Measurements from ENCODE around the gene MTA1.

MTA1 gene

DNA sequence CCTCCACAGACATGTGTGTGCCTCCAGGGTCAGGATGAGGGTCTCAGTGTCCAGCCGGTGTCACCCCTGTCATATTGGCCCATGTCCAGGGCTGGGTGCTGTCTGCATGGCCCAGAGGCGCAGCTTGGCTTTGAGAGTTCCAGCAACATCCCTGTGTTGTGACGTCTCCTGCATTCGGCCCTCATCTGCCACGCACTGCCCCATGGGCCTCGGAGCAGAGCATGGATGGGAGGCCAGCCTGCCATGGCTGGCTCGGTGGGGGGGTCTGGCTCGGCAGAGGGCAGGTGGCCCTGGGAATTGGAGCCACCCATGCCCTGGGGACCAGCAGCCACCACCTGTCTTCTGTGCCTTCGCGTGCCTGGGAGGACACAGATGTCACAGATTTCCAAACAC lies 32.1 kb upstream of the MTA1 start:
- no peak for DNase-seq

DNA sequence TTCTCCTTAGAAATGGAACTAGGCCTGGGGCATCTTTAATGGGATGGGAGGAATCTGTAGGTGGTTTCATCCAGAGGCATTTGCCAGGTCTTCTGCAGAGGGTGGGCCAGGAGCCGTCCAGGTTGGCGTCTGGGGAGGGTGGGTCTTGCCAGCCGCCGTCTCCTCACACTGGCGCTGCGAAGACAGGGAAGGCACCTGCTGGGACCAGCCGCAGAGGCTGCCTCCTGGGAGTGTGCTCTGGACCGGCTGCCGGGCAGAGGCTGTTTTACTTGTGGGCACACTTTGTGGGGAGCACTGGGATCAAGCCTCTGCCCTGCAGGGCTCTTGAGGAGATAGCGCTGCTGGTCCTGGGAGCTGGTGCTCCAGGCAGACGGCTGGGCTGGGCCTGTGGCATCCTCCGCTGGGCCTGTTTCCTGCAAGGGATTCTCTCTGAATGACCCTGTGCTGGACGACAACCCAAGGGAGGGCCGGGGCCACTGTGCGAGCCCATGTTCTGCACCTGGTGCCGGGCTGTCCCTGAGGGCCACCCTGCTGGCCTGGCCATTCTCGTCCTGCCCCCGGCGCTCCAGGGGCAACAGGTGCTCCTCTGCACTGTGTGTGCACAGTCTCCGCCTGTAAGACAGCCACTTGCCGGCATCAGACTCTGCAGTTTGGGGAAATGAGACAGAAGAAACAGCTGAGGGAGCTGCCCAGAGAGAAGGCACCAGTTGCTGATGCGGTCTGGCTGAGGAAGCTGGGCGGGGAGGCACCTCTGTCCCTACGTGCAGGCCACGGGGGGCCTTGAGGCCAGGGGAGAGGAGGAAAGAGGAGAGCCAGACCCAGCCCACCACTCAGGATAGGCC lies 31.3 kb upstream of the MTA1 start:
- DNase-seq, result no peak

DNA sequence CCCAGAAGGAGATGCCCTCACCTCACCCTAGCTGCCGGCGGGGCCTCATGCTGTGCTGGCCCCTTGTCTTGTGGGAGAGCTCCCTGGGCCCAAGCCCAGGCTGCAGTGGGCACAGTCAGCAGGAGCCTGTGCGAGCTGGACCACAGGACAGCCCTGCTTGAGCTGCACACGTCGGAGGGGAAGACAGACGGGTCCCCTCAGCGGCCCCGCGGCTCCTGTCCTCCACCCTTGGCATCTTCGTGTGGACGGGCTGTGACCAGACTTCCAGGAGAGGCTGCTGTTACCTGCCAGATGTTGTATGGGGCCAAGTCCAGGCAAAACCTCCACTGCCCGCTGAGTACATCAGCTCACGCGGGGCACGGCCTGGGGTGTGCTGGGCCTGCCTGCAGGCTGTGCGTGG lies 30.7 kb upstream of the MTA1 start:
- no peak for DNase-seq

DNA sequence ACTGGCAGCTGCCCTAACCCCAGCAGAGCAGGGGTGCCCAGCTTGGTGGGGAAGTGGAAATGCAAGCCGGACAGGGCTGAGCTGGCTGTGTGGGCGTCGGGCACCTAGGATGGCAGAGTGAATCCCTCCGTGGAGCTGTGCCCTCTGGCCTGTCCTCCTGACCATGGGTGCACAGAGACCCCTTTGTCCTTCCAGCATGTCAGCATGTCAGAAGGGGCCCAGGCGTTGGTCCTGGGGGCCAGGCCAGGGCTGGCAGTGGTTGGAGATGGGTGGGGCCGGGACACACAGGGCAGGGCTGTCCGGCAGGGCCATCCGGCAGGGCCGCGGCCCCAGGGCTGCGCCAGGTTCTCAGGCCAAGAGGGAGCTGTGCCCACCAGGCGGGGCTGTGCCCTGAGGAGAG lies 30.1 kb upstream of the MTA1 start:
- no peak for DNase-seq

DNA sequence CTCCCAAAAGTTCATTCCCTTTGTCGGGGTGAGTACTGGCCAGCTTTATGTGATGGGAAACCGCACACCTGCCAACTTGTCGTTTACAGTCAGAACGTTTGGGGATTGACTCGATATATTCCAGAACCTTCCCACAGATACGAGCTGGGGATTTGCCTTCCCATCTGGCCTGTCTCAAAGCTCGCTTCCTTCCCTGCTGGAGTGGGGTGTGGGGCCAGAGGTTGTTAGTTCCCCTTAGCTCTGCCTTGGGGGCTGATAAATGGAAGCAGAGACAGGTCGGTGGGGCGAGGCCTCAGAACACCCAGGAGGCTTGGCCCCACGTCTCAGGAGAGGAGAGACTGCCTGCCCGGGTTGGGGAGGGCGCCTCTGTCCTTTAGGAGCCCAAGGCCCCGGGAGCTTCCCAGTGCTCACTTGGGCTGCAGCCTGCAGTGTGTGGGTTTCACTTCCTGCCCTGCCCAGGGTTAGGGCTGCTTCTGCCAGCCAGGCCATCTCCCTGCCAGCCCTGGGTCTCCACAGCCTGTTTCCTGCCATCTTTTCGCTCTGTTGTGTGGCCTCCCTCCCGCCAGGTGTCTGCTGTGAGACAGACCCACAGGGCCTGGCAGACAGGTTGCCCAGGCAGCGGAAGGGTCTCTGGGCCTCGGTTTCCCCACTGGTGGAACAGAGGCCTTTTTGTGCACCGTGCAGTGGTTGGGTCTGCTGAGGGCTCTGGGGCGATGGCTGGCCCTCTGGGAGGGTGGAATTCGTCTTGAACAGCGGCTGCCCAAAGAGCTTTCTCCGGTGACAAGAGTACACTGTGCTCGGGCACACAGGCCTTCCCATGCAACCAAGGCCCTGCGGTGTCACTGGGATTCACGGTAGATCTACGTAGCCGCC lies 29.4 kb upstream of the MTA1 start:
- no peak for DNase-seq

DNA sequence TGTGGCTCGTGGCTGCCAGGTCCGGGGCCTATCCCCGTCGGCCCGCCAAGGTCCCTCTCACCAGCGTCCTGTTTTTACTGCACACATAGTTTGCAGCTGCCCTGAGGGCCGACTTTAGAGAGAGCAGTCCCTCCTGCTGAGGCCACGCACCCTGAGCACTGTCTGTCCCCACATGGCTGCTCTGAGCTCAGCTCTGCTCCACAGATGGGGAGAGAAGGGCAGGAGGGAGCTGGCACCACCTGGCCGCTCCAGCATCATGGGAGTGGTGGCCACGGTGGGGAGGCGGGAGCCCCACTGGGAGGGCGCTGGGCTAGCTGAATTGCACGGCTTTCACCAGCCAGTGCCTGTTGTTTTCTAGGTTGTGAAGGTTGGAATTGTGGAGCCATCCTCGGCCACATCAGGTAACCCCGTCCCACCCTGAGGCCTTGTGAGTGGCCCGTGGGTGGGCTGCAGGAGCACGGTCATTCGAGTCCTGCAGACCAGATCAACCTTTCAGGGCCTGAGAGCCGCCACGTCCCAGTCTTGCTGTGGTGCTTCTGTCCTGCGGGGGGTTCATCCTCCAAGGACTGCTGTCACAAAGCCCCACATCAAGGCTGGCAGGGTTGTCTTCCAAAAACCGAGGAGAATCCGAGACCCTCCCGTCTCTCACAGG lies 28.7 kb upstream of the MTA1 start:
- no peak for DNase-seq

DNA sequence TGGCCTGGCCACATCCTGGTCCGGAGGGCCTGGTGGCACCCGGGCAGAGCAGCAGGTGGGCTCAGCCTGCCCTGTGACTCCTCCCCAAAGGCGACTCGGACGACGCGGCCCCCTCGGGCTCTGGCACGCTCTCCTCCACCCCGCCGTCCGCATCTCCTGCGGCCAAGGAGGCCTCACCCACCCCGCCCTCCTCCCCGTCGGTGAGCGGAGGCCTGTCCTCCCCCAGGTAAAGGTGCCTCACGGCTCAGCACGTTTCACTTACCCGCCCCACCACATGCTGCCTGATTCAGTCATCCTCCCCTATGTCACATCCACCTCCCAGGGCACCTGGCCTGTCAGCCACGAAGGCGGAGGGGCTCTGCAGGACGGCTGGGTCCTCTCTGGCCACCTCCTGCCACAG lies 28.1 kb upstream of the MTA1 start:
- DNase-seq, result no peak

DNA sequence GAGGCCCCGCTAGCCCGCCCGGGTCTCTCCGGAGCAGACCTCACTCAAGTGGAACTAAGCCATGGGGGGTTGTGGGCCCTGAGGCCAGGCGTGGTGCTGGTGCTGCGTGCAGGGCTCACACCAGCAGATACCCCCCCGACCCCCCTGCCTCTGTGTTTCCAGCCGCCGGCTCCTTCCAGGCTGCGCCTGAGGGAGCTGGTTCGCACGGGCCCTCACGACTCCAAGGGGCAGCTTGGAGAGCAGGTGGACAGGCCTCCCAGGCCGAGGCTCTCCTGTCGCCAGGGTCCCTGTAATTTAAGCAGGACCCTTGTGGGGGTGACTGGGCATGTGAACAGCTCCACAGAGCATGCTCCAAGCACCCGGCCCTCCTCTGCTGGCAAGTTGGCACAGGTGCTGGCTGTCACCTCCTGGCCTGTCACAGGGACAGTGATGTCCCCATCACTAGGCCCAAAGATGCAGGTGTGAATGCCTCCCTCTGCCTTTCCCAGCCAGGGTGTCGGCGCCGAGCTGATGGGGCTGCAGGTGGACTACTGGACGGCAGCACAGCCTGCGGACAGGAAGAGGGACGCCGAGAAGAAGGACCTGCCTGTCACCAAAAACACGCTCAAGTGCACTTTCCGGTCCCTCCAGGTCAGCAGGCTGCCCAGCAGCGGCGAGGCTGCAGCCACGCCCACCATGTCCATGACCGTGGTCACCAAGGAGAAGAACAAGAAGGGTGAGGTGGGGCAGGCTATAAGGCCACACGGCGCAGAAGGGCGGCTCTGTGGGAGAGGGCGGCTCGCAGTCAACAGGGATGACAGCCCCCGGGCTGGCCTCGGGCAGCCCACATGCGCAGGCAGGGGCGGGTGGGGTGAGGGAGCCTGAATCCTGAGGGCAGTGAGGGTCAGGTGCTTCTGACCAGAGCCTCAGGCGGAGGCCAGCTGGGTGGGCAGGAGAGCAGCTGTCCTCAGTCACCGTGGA lies 27.2 kb upstream of the MTA1 start:
- no peak for DNase-seq

DNA sequence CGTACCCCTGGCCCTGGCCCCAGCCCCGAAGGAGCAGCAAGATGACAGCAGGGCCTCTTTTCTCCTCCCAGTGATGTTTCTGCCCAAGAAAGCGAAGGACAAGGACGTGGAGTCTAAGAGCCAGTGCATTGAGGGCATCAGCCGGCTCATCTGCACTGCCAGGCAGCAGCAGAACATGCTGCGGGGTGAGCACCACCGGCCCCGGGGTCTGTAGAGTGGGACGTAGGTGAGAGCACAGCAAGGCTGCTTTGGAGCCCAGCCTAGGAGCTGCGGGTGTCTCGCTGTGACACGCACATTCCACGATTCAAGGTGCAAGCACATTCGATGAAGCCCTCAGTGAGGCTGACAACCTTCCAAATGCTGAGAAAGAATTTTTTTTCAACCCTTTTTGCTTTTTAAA lies 26.5 kb upstream of the MTA1 start:
- no peak for DNase-seq

DNA sequence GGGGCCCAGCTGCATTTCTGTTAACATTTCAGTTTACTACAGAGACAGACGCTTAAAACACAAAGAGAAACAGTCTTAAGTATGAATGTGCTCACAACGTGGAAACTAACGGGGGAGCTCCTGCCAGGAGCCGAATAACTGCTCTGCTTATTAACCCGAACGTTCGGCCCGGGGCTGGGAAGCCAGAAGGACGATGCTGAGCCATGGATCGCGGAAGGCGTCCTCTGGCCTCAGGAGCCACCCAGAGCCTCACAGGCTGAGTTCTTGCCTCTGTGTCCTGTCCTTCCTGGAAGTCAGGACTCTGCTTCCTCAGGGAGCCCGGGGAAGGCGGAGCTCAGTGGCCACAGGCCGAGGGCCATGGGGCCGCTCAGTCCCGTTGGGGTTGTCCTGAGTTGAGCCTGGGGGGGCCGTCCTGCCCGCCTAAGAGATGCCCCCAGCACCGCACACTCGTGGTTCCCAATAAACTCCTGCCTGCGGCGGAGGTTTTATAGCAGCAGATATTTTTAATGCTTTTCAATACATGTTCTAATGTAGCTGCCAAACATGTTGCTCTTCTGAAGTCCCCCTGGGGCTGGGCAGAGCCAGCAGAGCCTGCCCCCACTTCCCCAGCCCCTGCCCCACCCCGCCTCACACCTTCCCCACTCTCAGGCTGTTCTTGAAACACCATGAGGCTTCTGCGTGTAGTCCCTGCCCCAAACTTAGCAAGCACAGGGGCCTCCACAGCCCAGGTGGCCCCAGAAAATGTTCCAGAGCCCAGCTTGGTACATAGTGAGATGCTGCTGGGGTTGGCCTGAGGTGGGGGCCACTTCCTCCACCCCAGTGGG lies 24.7 kb upstream of the MTA1 start:
- no peak for DNase-seq

DNA sequence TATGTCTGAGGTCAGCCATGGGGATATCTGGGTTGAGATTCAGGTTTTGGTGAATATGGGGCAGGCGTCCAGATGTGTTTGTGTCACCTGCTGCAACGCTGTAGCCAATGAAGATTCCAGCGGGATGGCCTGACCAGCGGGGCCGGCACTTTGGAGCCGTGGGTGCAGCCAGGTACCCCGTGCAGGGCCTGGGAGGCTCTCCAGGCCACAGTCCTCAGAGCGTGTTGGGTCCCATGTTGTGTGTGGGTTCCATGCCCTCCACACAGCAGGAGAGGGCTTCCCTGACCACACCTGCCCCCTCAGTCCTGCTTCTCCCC lies 24.1 kb upstream of the MTA1 start:
- DNase-seq, result no peak

DNA sequence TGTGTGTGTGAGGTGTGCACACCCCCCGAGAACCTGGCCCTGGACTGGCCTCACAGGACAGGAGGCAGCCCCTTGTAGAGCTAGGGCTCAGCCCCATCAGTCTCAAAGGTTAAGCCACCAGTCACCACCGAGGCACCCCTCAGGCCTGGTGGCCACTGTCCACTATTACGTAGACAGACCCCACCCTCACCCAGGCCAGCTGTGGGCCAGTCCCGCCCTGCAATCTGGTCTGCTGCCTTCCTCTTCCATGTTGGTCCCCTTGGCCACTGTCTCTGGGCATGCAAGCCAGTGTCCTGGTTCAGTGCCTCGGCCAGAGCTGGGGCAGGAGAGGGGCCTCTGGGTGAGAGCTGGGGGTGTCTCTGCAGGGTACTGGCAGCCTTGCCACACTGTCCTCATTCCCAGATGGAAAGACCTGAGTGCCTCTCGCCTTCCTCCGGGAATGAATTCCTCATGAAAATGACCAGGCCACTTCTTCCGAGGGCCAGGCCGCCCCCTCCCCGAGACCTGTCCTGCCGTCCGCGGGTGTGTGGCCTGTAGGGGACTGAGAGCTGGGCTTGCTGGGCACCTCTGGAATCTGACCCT lies 22.2 kb upstream of the MTA1 start:
- no peak for DNase-seq

DNA sequence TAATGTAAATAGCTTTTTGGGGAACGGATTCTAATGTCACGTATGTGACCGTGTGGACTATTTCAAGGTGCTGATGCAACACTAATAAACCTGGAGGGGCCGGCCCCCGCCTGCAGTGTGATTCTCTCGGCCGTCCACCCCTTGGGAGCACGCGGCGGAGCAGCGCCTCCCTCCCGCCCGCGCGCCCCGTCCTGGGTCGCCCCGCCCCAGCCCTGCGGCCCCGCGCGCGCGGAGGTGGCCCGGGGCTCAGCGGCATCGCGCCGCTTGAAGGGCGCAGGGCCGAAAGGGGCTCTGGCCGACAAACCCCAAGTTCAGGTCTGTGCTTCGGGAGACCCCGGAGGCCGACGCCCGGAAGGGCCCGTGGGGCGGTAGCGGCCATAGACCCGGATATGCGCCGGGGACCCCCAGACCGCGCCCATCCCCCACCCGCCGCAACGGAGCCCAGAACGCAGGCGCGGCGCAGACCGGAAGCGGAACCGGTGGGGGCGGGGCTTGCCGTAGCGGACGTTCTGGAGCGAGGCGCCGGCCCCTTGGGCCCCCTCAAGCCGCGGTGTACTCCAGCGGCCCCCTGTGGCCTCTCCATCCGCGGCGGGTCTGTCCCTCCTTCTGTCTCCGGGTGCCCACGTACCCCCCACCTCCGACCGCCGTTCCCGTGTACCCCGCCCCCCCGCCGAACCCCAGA lies 21.4 kb upstream of the MTA1 start, which contains the start of gene TEX22:
TEX22 (plus strand) TSS at position 495 of the 682 bp plus-strand sequence. CDS start 803 bp downstream, outside the sequence.
- peak; percentile 91 for DNase-seq

DNA sequence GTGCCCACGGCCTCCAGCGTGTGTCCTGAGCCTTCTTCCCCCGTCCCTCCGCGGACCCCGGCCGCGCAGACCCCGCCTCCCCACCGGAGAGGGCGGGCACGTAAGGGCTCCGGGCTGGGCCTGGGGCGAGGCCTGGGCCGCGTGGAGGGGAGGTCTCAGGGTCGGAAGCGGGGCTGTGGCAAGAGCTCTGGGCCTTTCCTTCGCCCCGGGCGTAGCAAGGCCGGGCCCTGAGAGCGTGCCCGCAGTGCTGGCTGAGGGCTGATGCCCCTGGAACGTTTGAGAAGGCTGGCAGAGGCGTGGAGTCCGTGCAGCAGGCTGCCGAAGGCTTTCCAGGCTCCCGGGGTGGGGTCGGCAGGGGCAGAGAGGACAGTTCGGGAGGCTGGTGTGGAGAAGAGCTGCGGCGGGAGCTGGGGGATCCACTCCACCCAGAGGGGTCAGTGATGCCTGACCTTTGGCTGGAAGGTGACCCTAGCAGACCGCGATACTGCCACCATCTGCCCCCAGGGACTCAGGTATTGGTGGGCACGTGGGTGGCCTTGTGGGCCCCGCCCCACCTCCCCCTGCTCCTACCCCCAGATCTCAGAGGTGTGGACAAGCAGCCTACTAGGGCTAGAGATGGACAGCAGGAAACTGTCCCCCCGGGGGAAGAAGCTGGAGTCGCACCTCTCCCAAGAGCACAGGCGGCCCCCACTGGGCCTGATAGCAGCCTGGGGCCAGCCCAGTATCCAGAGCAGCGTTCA lies 20.7 kb upstream of the MTA1 start:
- DNase-seq, result peak; percentile 53

DNA sequence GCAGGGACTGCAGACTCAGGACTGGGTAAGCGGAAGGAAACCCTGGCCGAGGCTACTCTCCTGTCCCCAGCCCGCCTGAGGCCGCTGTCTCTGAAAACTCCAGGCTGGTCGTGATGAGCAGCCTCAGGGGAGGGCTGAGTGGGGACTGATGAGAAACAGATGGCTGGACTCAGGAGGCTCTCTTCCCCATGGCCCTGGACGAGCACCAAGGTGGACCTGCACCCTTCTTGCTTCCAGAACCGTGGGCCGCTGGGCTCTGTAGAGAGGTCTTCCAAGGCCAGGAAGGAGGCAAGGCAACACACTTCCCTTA lies 20.2 kb upstream of the MTA1 start:
- no peak for DNase-seq

DNA sequence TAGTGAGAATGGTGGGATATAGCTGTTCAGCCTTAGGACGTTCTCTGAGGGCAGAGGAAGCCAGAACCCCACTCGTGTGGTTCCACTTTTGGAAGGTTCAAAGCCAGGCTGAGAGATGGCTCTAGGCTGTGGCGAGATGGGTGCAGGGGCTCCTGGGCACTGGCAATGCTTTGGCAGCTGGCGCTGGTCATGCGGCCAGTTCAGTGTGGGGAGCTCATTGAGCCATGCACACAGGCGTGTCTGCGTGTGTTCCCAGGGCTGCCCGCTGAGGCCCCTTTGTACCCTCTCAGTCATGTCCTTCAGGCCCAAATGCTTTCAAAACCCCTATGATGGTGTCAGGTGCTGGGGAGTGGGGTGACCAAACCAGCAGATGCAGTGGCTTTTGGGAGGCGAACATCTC lies 19.6 kb upstream of the MTA1 start:
- no peak for DNase-seq

DNA sequence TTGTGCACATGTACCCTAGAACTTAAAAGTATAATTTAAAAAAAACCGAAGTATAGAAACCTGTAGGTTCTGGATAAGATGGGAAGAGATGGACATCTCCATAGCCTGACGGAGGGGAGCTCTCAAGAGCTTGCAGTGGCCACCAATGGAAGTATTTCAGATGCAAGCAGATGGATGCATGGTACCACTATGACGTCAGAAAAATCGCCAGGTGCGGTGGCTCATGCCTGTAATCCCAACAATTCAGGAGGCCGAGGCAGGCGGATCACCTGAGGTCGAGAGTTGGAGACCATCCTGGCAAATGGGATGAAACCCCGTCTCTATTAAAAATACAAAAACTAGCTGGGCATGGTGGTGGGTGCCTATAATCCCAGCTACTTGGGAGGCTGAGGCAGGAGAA lies 17.9 kb upstream of the MTA1 start:
- no peak for DNase-seq

DNA sequence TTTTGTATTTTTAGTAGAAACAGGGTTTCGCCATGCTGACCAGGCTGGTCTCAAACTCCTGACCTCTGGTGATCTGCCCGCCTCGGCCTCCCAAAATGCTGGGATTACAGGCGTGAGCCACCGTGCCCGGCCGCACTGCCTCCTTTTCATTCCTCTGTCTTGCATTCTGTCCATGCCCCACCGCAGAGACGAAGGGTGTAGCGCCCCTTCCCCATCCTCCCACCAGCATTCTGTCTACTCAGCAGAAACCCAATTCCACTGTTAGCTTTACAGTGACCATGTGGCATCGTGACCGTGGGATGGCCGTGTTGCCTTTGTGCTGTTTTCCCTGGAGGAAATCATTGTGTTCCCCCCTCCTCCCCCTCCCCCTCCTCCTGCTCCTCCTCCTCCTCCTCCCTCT lies 11.0 kb upstream of the MTA1 start:
- no peak for DNase-seq

DNA sequence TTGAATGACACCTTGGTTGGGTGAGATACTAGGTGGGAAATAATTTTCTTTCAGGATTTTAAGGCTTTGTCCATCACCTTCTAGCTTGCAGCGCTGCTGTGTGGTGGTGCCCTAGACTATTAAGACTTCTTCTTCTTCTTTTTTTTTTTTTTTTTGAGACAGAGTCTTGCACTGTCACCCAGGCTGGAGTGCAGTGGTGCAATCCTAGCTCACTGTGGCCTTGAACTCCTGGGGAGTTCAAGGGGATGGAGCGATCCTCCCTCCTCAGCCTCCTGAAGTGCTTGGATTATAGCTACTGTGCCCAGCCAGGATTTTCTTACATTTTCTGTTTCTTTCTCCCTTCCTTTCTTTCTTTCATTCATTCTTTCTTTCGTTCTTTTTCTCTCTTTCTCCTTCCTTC lies 10.3 kb upstream of the MTA1 start:
- no peak for DNase-seq

DNA sequence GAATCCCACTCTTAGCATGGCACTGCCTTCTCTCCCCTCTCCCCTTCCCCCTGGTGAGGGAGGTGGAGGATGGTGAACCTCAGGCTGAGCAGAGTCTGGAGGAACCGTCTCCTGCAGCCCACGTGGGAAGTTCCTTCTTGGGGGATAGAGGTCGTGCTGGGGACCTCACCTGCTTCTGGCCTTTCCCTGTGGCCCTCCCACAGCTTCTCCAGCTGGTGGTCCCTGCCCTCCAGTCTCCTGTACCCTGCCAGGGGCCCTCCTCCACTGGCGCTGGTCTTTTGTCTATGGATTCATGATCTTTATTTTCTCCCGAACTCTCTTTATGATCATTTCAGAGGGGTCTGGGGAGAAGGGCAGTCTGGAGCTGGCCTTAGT lies 9.0 kb upstream of the MTA1 start:
- DNase-seq, result no peak
